SK-N-SH (cell line): ENCODE results near the gene UGT1A3. TPM values are rescaled to one million over a fixed set of nuclear protein-coding genes. Genes with fewer than 3 reads are reported as not detected.

ENCODE experiments used
- CTCF ChIA-PET: fragments of 300-600, 350-600 bp; formaldehyde crosslinking; extraction: SDS; loops from one replicate; lab custom pipeline; 2021; lab: Yijun Ruan, JAX
- POLR2A ChIA-PET: fragments of 350-600 bp; sonication (Branson Sonifier 250); formaldehyde crosslinking; extraction: SDS; loops from one replicate; lab custom pipeline; 2020; ENCODE audit warnings: antibody characterized with exemption, inconsistent platforms; lab: Yijun Ruan, JAX
- DNase-seq: peaks from one replicate; pipeline ENCODE4 v3.0.0; 2012
- H2AFZ ChIP-seq: fragments of 200-600 bp; sonication (generic); 2 replicates; pipeline ENCODE4 v1.8.1; 2016; ENCODE audit warnings: antibody characterized with exemption, mild to moderate bottlenecking, low read depth
- H3F3A ChIP-seq: fragments of 200-600 bp; sonication (generic); replicated peaks from 2 replicates; pipeline ENCODE3; 2016; ENCODE audit warnings: antibody characterized with exemption, mild to moderate bottlenecking; ENCODE audit not compliant: insufficient read depth
- H3K27ac ChIP-seq, 2 experiments: fragments of 200-500 bp in 1 of 2; fragments of 200-600 bp in 1 of 2; sonication (Bioruptor generic) in 1 of 2; sonication (generic), shearing (Covaris generic) in 1 of 2; 2 replicates each; pipeline versions ENCODE4 v1.5.1 to v1.6.1; 2014 to 2016; ENCODE audit warnings: low read depth in 2 of 2, inconsistent platforms in 1 of 2, low read length in 1 of 2, mild to moderate bottlenecking in 1 of 2, mixed read lengths in 1 of 2
- H3K27me3 ChIP-seq: fragments of 200-600 bp; sonication (generic), shearing (Covaris generic); 2 replicates; pipeline ENCODE4 v1.6.1; 2016; ENCODE audit warnings: mixed run types; ENCODE audit not compliant: insufficient read depth
- H3K36me3 ChIP-seq, 2 experiments: fragments of 200-500 bp in 1 of 2; fragments of 200-600 bp in 1 of 2; sonication (Bioruptor generic) in 1 of 2; sonication (generic) in 1 of 2; replicated peaks in 1 of 2; 2 replicates each; pipeline versions ENCODE3 to v1.5.1; 2014 to 2016; ENCODE audit warnings: low read length in 1 of 2, mild to moderate bottlenecking in 1 of 2; ENCODE audit not compliant: insufficient read depth in 2 of 2, control insufficient read depth in 1 of 2
- H3K4me1 ChIP-seq, 2 experiments: fragments of 200-500 bp in 1 of 2; fragments of 200-600 bp in 1 of 2; sonication (Bioruptor generic) in 1 of 2; sonication (generic), shearing (Covaris generic) in 1 of 2; 2 replicates each; pipeline versions ENCODE4 v1.5.1 to v1.6.1; 2014 to 2016; ENCODE audit warnings: low read depth in 1 of 2, low read length in 1 of 2, mixed run types in 1 of 2; ENCODE audit not compliant: insufficient read depth in 2 of 2, control insufficient read depth in 1 of 2
- H3K4me2 ChIP-seq: fragments of 200-600 bp; sonication (generic), shearing (Covaris generic); 2 replicates; pipeline ENCODE4 v1.6.1; 2017; ENCODE audit warnings: mixed run types
- H3K4me3 ChIP-seq, 2 experiments: fragments of 200-500 bp in 1 of 2; fragments of 200-600 bp in 1 of 2; sonication (Bioruptor generic) in 1 of 2; sonication (generic), shearing (Covaris generic) in 1 of 2; 2 replicates each; pipeline versions ENCODE4 v1.5.1 to v1.8.1; 2014 to 2016; ENCODE audit warnings: low read depth in 2 of 2, inconsistent platforms in 1 of 2, low read length in 1 of 2, mild to moderate bottlenecking in 1 of 2, mixed read lengths in 1 of 2, moderate library complexity in 1 of 2
- H3K79me2 ChIP-seq: fragments of 200-600 bp; sonication (generic); 2 replicates; pipeline ENCODE4 v1.8.1; 2017; ENCODE audit warnings: mild to moderate bottlenecking; ENCODE audit not compliant: insufficient read depth
- H3K9ac ChIP-seq: fragments of 200-600 bp; sonication (generic); 2 replicates; pipeline ENCODE4 v1.6.1; 2017; ENCODE audit warnings: mixed run types
- H3K9me2 ChIP-seq: fragments of 200-600 bp; sonication (generic); 2 replicates; pipeline ENCODE4 v1.6.1; 2017; ENCODE audit warnings: mixed run types
- H3K9me3 ChIP-seq: fragments of 200-600 bp; sonication (generic); 2 replicates; pipeline ENCODE4 v1.6.1; 2017; ENCODE audit warnings: mixed run types, mild to moderate bottlenecking, moderate library complexity
- H4K20me1 ChIP-seq: fragments of 200-600 bp; sonication (generic); 2 replicates; pipeline ENCODE4 v1.6.1; 2017; ENCODE audit warnings: mild to moderate bottlenecking, mixed run types; ENCODE audit not compliant: insufficient read depth
- CHD2 ChIP-seq: fragments of 150-350 bp; IDR thresholded peaks from 2 replicates; pipeline ENCODE4 v1.6.1; 2018; ENCODE audit warnings: low read length; ENCODE audit not compliant: partially characterized antibody
- FOXM1 ChIP-seq: IDR thresholded peaks from 2 replicates; pipeline ENCODE4 v1.4.0; 2012; ENCODE audit warnings: low read depth, mild to moderate bottlenecking
- NFIC ChIP-seq: IDR thresholded peaks from 2 replicates; pipeline ENCODE4 v1.4.0; 2012; ENCODE audit warnings: borderline replicate concordance
- RAD21 ChIP-seq: IDR thresholded peaks from 2 replicates; pipeline ENCODE4 v1.6.1; 2012; ENCODE audit warnings: mild to moderate bottlenecking, low read length
- RCOR1 ChIP-seq: fragments of 150-350 bp; IDR thresholded peaks from 2 replicates; pipeline ENCODE4 v1.6.1; 2017; ENCODE audit warnings: antibody characterized with exemption, low read length
- RXRA ChIP-seq: IDR thresholded peaks from 2 replicates; pipeline ENCODE4 v1.4.0; 2012; ENCODE audit warnings: low read depth, mild to moderate bottlenecking, borderline replicate concordance
- USF1 ChIP-seq: IDR thresholded peaks from 2 replicates; pipeline ENCODE4 v1.4.0; 2012; ENCODE audit warnings: low read depth, borderline replicate concordance
- WGBS: methylation state at CpG from one replicate; pipeline ENCODE4 v1.1.6; 2017; ENCODE audit warnings: low lambda C conversion rate; 5-methylcytosine and 5-hydroxymethylcytosine counted together
- polyA plus RNA-seq, 3 experiments: library from polyadenylated mRNA; depleted of rRNA; stranded (reverse); fragments of >200 nt; gene quantifications; 2 replicates each; pipeline ENCODE4 v1.2.3, GENCODE V29; 2012
- TF ChIP-seq, protein P1 (sequence below): IDR thresholded peaks from 2 replicates; pipeline ENCODE4; 2012
- TF ChIP-seq, protein P2 (sequence below): fragments of 200-600 bp; sonication (generic); IDR thresholded peaks from 2 replicates; pipeline ENCODE4 v1.6.1; 2017; ENCODE audit warnings: antibody characterized with exemption, mild to moderate bottlenecking, moderate library complexity

UGT1A3 gene
- polyA plus RNA-seq, 1 of the 3 experiments (the other 2 are of a cell fraction): not detected

DNA sequence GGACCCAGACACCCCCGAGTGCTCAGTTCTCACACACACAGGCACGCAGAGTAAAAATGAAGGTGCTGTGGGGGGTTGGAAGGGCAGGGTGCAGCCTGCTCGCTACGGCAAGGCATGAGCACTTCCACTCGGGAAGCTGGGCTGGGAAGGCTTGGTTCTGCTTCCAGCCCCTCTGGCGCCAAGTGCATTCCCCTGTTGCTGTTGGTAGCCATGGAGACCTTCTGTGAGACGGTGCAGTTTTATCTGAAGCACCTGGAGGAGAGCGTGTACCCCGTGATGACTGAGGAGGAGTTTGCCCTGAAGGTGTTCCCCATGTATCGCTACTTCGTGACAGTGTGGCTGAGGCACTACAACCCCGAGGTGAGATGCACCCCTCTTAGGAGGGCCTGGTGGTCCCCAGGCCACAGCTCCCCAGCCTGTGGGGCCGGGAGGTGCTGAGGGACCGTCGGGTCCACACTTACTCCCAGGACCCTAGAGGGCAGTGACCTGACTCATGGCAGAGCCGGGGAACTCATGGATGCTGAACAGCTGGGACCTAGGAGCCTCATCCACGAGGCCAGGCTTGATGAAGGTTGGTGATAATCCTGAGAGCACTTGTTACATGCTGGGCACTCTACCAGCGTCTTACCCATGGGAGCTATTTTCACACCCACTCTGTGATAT is 64.8 kb downstream of the UGT1A3 start:
- Histone ChIP-seq H3K9me2 (no peaks in the 10 kb centered on the region), H3K36me3 (no peaks in the 10 kb centered on the region), H4K20me1 (no peaks in the 10 kb centered on the region), H3K27me3 (no peaks in the 10 kb centered on the region), H3K9ac (no peak overlapping the region), H3K79me2 (no peaks in the 10 kb centered on the region), H3K4me1 (no peaks in the 10 kb centered on the region), H3K27ac (no peak overlapping the region), H3K4me2 (no peak overlapping the region), H2AFZ (no peak overlapping the region), H3F3A (no peaks in the 10 kb centered on the region), H3K9me3 (no peaks in the 10 kb centered on the region), H3K4me3 (no peak overlapping the region)
- ChIA-PET POLR2A (no interaction called here), CTCF (no interaction called here)
- TF ChIP-seq, protein P1, sequence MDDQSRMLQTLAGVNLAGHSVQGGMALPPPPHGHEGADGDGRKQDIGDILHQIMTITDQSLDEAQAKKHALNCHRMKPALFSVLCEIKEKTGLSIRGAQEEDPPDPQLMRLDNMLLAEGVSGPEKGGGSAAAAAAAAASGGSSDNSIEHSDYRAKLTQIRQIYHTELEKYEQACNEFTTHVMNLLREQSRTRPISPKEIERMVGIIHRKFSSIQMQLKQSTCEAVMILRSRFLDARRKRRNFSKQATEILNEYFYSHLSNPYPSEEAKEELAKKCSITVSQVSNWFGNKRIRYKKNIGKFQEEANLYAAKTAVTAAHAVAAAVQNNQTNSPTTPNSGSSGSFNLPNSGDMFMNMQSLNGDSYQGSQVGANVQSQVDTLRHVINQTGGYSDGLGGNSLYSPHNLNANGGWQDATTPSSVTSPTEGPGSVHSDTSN: no peak
- TF ChIP-seq, protein P2, sequence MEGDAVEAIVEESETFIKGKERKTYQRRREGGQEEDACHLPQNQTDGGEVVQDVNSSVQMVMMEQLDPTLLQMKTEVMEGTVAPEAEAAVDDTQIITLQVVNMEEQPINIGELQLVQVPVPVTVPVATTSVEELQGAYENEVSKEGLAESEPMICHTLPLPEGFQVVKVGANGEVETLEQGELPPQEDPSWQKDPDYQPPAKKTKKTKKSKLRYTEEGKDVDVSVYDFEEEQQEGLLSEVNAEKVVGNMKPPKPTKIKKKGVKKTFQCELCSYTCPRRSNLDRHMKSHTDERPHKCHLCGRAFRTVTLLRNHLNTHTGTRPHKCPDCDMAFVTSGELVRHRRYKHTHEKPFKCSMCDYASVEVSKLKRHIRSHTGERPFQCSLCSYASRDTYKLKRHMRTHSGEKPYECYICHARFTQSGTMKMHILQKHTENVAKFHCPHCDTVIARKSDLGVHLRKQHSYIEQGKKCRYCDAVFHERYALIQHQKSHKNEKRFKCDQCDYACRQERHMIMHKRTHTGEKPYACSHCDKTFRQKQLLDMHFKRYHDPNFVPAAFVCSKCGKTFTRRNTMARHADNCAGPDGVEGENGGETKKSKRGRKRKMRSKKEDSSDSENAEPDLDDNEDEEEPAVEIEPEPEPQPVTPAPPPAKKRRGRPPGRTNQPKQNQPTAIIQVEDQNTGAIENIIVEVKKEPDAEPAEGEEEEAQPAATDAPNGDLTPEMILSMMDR: no peak
- no peak for TF ChIP-seq FOXM1
- no peak for DNase-seq
- 63% methylated on average over 18 of the region's 18 CpGs for WGBS

DNA sequence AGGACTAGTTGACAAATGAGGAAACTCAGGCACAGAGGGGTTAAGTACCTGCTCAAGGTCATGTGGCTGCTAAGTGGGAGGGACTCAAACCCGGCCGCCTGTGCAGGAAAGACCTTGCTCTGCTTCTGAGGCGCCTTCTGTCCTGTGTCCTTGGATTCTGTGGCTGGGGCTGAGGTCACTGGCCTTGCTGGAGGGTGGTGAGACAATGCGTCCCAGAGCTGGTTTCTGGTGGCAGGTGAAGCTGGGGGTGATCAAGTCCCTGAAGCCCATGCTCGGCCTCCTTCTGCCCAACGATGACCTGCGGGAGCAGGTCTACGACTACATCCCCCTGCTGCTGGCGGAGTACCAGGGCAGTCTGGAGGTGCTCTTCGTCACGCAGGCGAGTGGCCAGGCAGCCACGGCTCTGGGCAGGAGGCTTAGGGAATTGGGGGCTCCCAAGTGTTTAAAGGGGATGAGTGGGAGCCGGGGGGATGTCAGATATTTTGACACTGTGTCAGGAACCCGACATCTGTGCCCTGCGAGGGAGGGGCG is 65.4 kb downstream of the UGT1A3 start:
- Histone ChIP-seq H3K4me1 (no peaks in the 10 kb centered on the region), H3K36me3 (no peaks in the 10 kb centered on the region), H3K9ac (no peak overlapping the region), H3K9me3 (no peaks in the 10 kb centered on the region), H3K9me2 (no peaks in the 10 kb centered on the region), H3F3A (no peaks in the 10 kb centered on the region), H3K79me2 (no peaks in the 10 kb centered on the region), H3K4me2 (no peak overlapping the region), H4K20me1 (no peaks in the 10 kb centered on the region), H3K4me3 (no peak overlapping the region), H2AFZ (no peak overlapping the region), H3K27ac (no peak overlapping the region), H3K27me3 (no peaks in the 10 kb centered on the region)
- 79% methylated on average over 14 of the region's 17 CpGs for WGBS
- DNase-seq: no peak
- TF ChIP-seq RCOR1 (no peak), CHD2 (no peak), USF1 (no peak), NFIC (no peak), RAD21 (no peak), RXRA (no peak)
- ChIA-PET CTCF (no interaction called here), POLR2A (no interaction called here)
